T-helper 22 cell (primary cell): ENCODE measurements around the gene HPS5.
"Not testable (repeated sequence)": the region's sequence is repeated elsewhere in the genome, so short reads cannot be mapped to it uniquely, and the experiment has no call there.

Source experiments
- DNase-seq: peaks from one replicate; pipeline ENCODE4 v3.0.0-alpha.2; 2020; ENCODE audit warnings: low read depth

HPS5 gene, protein sequence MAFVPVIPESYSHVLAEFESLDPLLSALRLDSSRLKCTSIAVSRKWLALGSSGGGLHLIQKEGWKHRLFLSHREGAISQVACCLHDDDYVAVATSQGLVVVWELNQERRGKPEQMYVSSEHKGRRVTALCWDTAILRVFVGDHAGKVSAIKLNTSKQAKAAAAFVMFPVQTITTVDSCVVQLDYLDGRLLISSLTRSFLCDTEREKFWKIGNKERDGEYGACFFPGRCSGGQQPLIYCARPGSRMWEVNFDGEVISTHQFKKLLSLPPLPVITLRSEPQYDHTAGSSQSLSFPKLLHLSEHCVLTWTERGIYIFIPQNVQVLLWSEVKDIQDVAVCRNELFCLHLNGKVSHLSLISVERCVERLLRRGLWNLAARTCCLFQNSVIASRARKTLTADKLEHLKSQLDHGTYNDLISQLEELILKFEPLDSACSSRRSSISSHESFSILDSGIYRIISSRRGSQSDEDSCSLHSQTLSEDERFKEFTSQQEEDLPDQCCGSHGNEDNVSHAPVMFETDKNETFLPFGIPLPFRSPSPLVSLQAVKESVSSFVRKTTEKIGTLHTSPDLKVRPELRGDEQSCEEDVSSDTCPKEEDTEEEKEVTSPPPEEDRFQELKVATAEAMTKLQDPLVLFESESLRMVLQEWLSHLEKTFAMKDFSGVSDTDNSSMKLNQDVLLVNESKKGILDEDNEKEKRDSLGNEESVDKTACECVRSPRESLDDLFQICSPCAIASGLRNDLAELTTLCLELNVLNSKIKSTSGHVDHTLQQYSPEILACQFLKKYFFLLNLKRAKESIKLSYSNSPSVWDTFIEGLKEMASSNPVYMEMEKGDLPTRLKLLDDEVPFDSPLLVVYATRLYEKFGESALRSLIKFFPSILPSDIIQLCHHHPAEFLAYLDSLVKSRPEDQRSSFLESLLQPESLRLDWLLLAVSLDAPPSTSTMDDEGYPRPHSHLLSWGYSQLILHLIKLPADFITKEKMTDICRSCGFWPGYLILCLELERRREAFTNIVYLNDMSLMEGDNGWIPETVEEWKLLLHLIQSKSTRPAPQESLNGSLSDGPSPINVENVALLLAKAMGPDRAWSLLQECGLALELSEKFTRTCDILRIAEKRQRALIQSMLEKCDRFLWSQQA

DNA sequence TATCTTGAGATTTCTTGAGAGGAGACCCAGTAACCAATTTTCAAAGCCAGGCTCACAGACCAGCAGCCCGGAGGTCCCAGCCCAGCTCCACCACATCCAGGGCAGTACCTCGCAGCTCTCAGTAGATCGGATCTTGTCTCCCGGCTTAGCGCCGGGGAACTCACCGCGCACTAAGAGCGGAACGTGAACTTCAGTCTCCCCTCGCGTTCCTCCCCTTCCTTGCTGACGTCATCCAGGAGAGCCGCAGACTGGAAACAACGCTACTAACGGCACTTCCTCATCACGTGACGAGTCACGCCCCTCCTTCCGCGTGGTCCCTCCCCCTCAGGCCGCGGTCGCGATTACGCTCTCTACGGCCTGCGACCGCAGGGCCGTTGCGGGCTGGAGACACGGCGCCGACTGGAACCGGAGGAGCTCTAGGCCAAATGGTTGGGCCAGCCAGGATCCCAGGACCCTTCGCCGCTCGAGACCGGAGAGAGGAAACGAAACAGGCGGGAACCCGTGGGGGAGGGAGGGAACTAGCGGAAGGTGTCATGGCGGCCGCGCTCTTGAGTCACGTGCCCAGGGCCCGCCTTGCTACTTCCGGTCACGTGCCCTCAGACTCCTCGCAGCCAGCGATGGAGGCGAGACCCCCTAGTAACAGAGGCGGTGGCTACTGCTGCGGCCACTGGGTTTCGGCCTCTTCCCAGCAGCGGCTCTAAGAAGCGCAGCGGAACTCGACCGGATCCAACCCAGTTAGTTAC is at the start of gene HPS5, which contains the start of gene GTF2H1:
HPS5 (minus strand) TSS at position 172 of the 743 bp plus-strand sequence. CDS start 4,282 bp downstream, outside the sequence.
GTF2H1 (plus strand) TSS at position 599 of the 743 bp plus-strand sequence. CDS start 10,508 bp downstream, outside the sequence.
- peak; percentile 96 for DNase-seq

GRCh38 chr11:18371279-18371678 is 49.3 kb upstream of the HPS5 start:
- no peak for DNase-seq

GRCh38 chr11:18369398-18369797 is 47.5 kb upstream of the HPS5 start:
- DNase-seq = no peak

- DNase-seq = no peak
Measured at GRCh38 chr11:18368221-18368620, 46.3 kb upstream of the HPS5 start.

GRCh38 chr11:18367431-18367830 is 45.5 kb upstream of the HPS5 start:
- DNase-seq = no peak

- DNase-seq = no peak
Measured at GRCh38 chr11:18366286-18366685, 44.3 kb upstream of the HPS5 start.

DNA sequence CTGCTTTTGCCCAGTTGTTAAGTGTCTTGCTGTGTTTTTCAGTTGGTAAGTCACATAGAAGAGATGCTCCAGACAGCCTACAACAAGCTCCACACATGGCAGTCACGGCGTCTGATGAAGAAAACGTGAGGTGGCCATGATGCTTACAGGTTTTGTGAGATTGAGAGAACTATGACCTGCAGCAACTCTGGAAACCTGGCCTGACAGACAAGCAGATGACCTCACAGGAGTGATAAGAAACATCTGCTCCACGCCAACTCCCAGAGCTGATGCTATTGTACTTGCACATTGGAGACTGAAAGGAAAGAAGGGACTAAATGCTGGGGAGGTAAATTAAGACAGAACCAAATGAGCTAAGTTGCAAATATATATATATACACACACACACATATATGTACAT is 43.8 kb upstream of the HPS5 start:
- DNase-seq = no peak

GRCh38 chr11:18364495-18365073 is 42.6 kb upstream of the HPS5 start:
- DNase-seq = no peak

- no peak for DNase-seq
Measured at GRCh38 chr11:18361154-18361553, 39.2 kb upstream of the HPS5 start.

GRCh38 chr11:18358646-18359045 is 36.7 kb upstream of the HPS5 start:
- DNase-seq = no peak

DNA sequence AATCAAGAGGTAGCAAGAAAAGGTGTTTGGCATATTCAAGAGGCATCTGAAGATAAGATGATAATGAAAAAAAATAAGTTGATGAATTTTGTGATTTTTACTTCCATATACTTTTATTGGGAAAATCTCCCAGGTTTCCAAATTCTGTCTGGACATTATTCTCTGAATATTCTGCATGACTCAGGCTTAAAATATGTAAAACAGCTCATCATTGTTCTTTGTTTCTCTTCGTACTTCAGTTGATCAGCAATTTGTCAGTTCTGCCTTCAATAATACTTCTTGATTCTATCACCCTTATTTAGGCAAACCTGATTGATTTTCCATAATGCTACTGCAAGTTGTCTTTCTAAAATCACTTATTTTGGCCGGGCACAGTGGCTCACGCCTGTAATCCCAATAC is 30.6 kb upstream of the HPS5 start:
- no peak for DNase-seq

- DNase-seq = no peak
Measured at GRCh38 chr11:18347471-18348125, 25.7 kb upstream of the HPS5 start.

DNA sequence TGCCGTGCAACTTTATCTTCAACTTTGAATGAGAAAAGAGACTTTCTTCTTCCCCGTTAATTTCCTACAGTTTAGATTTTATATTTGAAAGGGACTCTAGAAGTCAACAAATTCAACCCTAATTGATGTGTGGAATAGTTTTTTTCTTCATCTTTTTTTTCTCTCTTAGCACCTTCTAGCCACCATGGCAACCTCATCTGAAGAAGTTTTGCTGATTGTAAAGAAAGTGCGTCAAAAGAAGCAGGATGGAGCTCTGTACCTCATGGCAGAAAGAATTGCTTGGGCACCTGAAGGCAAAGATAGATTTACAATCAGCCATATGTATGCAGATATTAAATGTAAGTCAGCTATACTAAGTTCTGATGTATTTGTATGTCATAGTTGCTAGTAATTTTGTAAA is 11.0 kb upstream of the HPS5 start:
- no peak for DNase-seq

DNA sequence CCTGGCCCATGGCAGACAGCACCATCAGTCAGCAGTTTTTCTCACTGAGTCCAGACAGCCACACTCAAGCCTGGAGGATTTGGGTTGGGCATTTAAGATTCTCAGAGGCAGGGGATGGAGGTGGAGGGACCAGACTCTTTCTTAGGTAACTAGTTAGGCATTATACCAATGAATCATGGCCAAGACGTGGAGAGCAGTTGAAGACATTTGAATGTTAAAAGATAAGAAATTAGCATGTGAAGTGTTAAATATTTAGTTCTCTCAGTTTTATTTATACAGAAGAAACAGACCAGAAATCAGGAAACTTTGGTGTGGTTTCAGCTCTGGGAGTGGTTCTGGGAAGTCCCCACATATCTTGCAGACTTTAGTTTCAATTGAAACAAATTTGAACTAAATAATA is 10.4 kb upstream of the HPS5 start:
- DNase-seq = peak; percentile 19

GRCh38 chr11:18330921-18331320 is 9.0 kb upstream of the HPS5 start:
- no peak for DNase-seq

GRCh38 chr11:18329196-18329870 is 7.4 kb upstream of the HPS5 start:
- no peak for DNase-seq

GRCh38 chr11:18324381-18324780 is 2.4 kb upstream of the HPS5 start:
- DNase-seq = no peak

GRCh38 chr11:18323881-18324280 is 1.9 kb upstream of the HPS5 start:
- not testable (repeated sequence) for DNase-seq

DNA sequence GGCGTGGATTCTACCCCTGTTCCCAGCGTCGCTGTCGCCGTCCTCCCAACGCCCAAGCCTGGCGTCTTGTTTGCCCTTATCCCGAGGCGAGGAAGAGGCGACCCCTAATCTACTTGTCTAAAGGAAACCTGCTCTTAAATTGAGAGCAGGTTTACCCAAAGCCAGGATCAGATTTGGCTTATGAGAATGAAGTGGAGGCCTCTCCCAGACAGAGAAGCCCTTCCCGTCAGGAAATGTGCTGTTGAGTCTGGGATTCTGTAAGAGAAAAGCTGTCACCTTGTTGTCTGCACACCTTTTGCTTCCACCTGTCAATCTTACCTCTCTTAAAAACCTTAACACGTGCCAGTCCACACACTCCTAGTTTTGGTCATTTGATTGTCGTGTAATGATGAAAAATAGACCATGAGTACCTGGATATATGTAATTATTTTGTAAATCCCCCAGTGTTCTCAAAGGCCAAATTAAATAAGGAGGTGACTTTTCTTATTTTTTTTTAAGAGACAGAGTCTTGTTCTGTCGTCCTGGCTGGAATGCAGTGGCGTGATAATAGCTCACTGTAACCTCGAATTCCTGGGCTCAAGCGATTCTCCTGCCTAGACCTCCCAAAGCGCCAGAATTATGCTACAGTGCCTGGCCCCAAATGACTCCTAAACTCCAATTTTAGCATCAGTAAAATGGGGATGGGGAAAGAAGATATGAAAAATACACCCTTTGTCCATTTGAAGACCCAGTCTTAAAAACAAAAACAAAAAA is 1.1 kb upstream of the HPS5 start:
- DNase-seq = no peak
